ENCODE results near the gene DNAJC11.
"Not testable (repeated sequence)": the region's sequence is repeated elsewhere in the genome, so short reads cannot be mapped to it uniquely, and the experiment has no call there.

DNAJC11 gene

GRCh38 chr1:6701437-6702153 lies at the start of gene DNAJC11:
Gene DNAJC11 (minus strand): TSS chr1:6701816. CDS start chr1:6701800, 16 bp downstream.
- peak; percentile 73 to 74 for DNase-seq (ENCODE audit: low read depth in 2 of 2, low spot score in 1 of 2)

DNA sequence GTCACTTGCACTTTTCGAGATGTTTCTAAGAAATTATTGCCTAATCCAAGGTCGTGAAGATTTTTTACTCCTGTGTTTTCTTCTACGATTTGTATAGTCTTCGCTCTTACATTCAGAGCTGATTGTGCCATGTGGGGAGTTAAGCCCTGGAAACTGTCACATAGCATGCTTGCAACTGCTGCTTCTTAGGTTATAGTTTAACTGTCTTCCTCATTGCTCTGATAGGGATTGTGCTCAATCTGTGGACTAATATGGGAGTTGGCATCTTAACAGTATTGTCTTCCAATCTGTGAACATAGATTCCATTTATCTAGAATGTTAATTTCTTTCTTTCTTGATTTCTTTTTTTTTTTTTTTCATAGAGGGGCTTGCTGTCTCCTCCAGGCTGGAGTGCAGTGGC lies 48.9 kb upstream of the DNAJC11 start:
- DNase-seq (ENCODE audit: low read depth in 2 of 2, low spot score in 1 of 2), result no peak

DNA sequence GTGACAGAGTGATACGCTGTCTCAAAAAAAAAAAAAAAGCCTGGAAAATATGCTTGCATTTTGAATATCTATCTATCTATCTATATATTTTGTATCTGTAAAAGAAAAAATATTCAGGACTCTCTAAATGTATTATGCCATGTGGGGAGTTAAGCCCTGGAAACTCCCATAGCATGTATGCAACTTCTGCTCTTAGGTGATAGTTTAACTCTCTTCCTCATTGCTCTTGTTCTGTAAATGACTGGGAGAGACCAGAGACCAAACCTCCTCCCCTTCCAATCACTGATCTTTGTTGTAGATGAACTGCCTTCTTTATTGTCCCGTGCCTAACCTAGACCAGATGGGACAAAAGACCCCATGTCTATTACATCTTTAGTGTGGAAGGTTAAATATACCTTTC lies 46.1 kb upstream of the DNAJC11 start:
- DNase-seq (ENCODE audit: low read depth in 2 of 2, low spot score in 1 of 2), result no peak

DNA sequence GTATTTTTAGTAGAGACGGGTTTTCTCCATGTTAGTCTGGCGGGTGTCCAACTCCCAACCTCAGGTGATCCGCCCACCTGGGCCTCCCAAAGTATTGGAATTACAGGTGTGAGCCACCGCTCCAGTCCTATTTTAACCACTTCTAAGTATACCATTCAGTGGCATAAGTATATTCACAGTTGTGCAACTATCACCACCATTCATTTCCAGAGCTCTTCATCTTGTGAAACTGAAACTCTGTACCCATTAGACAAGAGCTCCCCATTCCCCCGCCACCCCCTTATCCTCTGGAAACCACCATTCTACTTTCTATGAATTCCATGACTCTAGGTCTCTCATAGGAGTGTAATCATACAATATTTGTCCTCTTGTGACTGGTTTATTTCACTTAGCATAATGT lies 43.5 kb upstream of the DNAJC11 start:
- DNase-seq (ENCODE audit: low read depth in 2 of 2, low spot score in 1 of 2), result no peak

DNA sequence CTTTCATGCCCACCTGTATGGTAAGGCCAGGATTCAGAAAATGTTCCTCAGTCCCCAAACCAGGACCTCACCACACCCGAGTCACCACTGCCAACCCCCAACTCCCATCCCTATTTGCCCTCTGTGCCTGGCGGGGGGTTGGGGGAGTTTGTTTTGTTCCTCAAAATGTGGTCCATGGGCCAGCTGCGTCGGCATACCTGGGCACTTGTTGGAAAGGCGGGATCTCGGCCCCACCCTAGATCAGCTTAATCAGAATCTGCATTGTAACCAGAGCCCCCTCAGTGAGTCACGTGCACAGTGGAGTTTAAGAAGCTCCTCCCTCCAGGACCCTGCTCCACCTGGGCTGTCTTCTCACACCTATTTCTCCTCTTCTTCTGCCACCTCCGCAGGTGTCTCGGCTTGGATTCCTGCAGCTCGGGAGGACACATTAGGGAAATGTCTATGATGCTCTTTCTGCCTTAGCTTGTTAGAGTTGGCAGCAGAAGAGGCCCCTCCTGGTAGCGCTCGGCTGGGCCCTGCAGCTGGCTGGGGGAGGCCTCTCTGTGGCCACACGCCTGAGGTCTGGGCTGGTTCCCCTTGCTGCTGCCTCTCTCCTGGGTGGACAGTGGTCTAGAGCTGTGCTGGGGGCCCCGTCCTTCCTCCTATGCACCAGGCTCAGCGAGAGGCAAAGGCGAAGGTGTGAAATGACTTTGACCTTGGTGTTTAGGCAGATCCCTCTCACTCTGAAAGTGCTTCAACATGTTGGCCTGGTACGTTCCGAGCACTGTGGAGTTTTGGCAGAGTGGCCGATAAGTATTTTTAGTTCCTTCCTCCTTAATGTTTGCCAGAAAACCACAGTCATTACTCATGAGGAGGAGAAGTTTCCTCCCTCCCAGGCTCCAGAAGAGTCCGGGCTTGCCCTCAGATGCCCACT lies 41.8 kb upstream of the DNAJC11 start:
- DNase-seq (ENCODE audit: low read depth in 2 of 2, low spot score in 1 of 2), result no peak

DNA sequence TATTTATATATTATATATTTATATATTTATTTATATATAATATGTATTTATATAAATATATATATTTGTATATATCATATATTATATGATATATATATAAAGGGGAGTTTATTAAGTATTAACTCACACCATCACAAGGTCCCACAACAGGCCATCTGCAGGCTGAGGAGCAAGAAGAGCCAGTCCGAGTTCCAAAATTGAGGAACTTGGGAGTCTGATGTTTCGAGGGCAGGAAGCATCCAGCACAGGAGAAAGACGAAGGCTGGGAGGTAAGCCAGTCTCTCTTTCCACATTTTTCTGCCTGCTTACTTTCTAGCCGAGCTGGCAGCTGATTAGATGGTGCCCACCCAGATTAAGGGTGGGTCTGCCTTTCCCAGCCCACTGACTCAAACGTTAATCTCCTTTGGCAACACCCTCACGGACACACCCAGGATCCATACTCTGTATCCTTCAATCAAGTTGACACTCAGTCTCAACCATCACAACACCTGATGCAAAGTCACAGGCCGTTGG lies 41.1 kb upstream of the DNAJC11 start:
- not testable (repeated sequence) for DNase-seq (ENCODE audit: low read depth in 2 of 2, low spot score in 1 of 2)

DNA sequence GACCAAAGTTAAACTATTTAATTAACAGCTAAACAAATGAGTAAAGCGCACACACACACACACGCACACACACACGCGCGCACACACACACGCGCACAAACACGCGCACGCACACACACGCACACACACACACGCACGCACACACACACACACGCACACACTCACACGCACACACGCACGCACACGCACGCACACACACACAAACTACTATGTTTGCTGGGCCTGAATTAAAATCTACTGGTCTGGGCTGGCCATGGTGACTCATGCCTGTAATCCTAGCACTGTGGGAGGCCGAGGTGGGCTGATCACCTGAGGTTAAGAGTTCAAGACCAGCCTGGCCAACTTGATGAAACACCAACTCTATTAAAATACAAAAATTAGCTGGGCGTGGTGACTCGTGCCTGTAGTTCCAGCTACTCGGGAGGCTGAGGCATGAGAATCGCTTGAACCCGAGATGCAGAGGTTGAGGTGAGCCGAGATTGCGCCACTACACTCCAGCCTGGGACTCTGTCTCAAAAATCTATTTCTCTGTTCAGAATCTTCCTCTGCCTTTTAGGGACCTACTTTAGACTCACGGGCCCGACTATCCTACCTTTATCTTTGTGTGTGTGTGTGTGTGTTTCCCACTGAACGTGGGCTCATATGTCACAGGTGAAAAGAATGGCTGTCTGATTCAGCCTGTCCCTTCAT lies 37.5 kb upstream of the DNAJC11 start:
- no peak for DNase-seq (ENCODE audit: low read depth in 2 of 2, low spot score in 1 of 2)

DNA sequence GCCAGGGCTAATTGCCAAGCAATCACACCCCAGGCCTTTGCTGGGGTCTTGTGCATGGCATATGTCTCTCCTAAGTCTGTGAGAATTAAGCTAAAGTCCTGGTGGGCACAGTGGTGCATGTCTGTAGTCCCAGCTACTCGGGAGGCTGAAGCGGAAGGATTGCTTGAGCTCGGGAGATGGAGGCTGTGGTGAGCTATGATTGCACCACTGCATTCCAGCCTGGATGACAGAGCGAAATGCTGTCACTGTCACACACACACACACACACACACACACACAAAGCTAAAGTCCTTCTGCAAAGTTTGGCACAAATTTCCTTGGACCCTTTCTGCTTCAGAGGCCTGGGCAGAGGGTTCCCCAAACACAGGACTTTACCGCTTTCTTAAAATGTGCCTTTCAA lies 31.3 kb upstream of the DNAJC11 start:
- no peak for DNase-seq (ENCODE audit: low read depth in 2 of 2, low spot score in 1 of 2)

- DNase-seq (ENCODE audit: low read depth in 2 of 2, low spot score in 1 of 2), result no peak
Observed at GRCh38 chr1:6731905-6732304, 30.3 kb upstream of the DNAJC11 start.

- DNase-seq (ENCODE audit: low read depth in 2 of 2, low spot score in 1 of 2), result no peak
Observed at GRCh38 chr1:6730880-6731279, 29.3 kb upstream of the DNAJC11 start.

- no peak for DNase-seq (ENCODE audit: low read depth in 2 of 2, low spot score in 1 of 2)
Observed at GRCh38 chr1:6730473-6730872, 28.9 kb upstream of the DNAJC11 start.

DNA sequence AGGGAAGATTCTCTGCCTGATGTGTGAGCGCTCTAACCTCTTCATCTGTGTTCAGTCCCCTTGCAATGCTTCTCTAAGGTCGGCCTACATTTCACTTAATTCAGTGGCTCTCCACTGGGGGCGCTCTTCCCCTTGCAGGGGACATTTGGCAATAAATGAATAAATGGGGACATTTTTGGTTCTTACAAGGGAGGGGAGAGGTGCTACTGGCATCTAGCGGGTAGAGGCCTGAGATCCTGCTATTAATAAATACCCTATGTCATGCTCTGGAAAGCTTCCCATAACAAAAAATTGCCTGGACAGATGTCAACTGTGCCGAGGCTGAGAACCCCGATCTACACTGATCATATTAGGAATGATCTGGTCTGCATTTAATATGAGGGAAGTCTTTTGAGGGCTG lies 25.9 kb upstream of the DNAJC11 start:
- no peak for DNase-seq (ENCODE audit: low read depth in 2 of 2, low spot score in 1 of 2)

- no peak for DNase-seq (ENCODE audit: low read depth in 2 of 2, low spot score in 1 of 2)
Observed at GRCh38 chr1:6726253-6726652, 24.6 kb upstream of the DNAJC11 start.

GRCh38 chr1:6724517-6725141 lies 23.0 kb upstream of the DNAJC11 start:
- no peak for DNase-seq (ENCODE audit: low read depth in 2 of 2, low spot score in 1 of 2)

- no peak for DNase-seq (ENCODE audit: low read depth in 2 of 2, low spot score in 1 of 2)
Observed at GRCh38 chr1:6723621-6724428, 22.2 kb upstream of the DNAJC11 start.

- DNase-seq (ENCODE audit: low read depth in 2 of 2, low spot score in 1 of 2), result no peak
Observed at GRCh38 chr1:6711174-6711573, 9.6 kb upstream of the DNAJC11 start.

DNA sequence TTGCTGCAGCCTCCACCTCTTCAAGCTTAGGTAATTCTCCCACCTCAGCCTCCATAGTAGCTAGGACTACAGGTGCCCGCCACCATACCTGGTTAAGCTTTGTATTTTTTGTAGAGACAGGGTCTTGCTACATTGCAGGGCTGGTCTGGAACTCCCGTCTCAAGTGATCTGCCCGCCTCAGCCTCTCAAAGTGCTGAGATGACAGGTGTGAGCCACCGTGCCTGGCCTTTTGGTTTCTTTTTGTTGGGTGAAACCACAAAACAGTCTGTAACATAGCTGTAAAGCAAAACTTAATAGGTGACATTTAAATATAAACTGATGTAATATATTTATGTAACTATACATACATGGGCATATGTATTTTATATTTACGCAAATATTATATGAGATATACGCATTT lies 3.1 kb upstream of the DNAJC11 start:
- no peak for DNase-seq (ENCODE audit: low read depth in 2 of 2, low spot score in 1 of 2)

DNA sequence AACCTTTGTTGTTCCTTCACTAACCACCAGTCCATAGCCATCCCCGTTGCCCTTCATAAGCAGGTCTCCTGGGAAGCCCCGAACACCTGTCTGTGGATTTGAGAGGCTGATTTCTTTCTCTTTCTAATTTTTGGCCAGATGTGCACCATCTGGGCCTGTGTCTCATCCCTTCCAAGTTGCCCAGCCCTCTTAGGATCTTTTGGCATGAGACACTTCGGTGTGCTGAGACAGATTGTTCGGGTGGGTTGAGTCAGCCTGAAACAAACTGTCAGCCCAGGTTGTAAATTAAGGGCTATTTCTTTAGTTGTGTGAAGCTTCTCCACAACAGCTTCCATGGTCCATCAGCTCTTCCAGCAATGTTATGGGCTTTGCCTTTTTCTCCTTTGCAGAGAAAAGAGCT lies 1.4 kb upstream of the DNAJC11 start:
- DNase-seq (ENCODE audit: low read depth in 2 of 2, low spot score in 1 of 2), result no peak

DNA sequence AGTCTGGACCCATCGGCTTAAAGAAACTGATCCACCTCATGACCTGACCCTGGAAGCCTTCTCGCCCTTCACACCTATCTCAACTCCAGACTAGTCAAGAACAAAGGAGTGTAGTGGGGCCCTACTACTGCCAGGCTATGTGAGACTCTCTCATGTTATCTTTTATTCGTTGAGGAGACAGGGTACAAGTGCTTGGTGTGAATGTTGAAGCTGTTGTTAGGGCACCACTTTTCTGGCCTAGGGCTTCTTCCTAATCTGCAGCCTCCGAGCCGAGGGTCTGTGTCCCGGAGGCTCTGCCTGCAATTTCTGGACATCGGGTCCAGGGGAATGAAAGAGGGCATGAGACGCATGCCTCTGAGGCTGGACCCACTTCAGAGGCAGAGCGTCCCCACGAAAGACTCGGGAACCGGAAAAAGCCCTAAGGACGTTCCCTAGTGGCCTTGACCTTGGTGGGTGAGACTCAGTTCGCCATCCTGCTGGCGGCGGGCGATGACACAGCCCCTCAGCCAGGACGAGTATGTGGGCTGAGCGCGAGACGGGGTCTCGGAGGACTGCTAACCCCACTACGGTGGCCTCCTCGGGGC lies 671 bp downstream of the DNAJC11 start:
- DNase-seq (ENCODE audit: low read depth in 2 of 2, low spot score in 1 of 2), result no peak

- DNase-seq (ENCODE audit: low read depth in 2 of 2, low spot score in 1 of 2), result not testable (repeated sequence)
Observed at GRCh38 chr1:6699915-6700314, 1.7 kb downstream of the DNAJC11 start.
